ENCODE measurements around the gene INHBB.

INHBB gene

GRCh38 chr2:120354935-120355779 lies 9.2 kb downstream of the INHBB start:
- TF ChIP-seq CTCF (conservative IDR thresholded peaks at IDR 0.05; ENCODE audit: low read depth, low read length): no peak
- H3K4me3 ChIP-seq (ENCODE audit: low read depth, low read length): no peak overlapping the region
- DNase-seq (ENCODE audit: low read depth): no peak

DNA sequence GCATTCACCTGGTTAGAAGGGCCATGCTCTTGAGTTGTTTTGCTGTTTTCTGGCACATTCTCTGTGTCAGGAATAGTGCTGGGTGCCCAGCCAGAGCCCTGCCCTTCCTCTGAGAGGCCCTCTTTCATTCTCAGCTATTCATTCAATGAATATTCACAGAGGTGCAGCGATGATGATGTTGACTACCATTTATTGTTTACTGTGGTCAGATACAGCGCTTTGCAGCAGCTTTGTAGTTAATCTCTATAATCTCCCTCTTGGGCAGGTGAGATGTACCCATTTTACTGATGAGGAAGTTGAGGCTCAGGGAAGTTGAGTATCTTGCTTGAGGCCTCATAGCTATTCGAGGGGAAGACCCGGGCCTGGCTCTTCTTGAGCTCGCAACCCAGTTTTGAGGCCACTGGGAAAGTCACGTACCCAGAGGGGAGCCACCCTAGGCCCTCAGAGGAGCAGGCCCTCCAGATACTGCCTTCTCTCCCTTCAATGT lies 9.9 kb downstream of the INHBB start:
- no peak for TF ChIP-seq CTCF (conservative IDR thresholded peaks at IDR 0.05; ENCODE audit: low read depth, low read length)
- H3K4me3 ChIP-seq (ENCODE audit: low read depth, low read length): no peak overlapping the region
- no peak for DNase-seq (ENCODE audit: low read depth)

DNA sequence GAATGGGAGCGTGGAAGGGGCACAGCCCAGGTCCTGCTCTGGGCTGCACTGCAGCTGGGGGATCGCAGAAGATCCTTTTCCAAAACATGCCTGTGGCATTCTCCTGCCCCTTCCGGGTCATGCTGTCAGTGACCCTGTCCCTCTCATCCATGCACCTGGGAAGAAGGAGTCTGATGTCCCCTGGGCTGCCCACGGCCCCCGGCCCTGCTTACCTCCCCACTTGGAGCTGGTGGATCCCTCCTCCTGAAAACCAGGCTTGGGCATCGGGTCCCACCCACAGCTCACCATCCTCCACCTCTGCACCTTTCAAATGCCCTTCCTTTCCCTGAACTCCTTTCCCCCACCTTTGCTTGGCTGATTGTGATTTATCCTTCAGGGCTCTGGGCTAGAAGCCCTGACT lies 11.8 kb downstream of the INHBB start:
- no peak overlapping the region for H3K4me3 ChIP-seq (ENCODE audit: low read depth, low read length)
- no peak for TF ChIP-seq CTCF (conservative IDR thresholded peaks at IDR 0.05; ENCODE audit: low read depth, low read length)
- no peak for DNase-seq (ENCODE audit: low read depth)

DNA sequence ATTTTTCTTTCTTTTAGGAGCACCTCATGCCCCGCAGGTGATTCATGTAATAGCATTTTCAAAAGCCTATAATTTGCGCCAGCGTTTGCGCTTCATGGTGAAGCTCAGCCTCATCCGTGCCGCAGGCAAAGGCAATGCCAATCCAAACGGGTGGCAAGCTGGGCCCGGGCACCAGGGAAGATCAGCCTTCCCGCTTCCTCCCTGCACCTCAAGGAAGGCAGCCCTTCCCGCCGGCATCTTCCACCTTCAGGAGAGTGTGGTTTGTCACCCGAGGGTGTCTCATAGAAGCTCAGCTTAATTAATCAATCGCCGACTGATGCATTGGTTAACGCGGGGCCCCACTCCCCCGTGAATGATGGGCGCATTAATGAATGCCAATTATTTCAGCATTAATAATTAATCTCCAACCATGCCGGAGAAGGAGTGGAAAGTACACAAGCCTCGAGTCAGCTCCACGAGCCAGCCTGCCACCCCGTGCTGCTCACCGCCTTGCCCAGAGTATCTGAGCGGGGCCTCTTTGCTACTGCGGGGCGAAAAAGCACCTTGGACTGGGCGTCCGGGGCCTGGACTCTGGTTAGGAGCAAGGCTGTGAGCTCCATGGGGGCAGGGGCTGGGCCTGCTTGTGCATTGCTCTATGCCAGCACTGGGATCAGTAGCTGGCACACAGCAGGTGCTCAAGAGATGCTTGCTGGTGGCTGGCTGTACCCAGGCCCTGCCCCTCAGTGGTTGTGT lies 13.0 kb downstream of the INHBB start:
- no peak overlapping the region for H3K4me3 ChIP-seq (ENCODE audit: low read depth, low read length)
- no peak for TF ChIP-seq CTCF (conservative IDR thresholded peaks at IDR 0.05; ENCODE audit: low read depth, low read length)
- no peak for DNase-seq (ENCODE audit: low read depth)

GRCh38 chr2:120360307-120360855 lies 14.4 kb downstream of the INHBB start:
- no peak for TF ChIP-seq CTCF (conservative IDR thresholded peaks at IDR 0.05; ENCODE audit: low read depth, low read length)
- peak; percentile 47 for DNase-seq (ENCODE audit: low read depth)
- no peak overlapping the region for H3K4me3 ChIP-seq (ENCODE audit: low read depth, low read length)

DNA sequence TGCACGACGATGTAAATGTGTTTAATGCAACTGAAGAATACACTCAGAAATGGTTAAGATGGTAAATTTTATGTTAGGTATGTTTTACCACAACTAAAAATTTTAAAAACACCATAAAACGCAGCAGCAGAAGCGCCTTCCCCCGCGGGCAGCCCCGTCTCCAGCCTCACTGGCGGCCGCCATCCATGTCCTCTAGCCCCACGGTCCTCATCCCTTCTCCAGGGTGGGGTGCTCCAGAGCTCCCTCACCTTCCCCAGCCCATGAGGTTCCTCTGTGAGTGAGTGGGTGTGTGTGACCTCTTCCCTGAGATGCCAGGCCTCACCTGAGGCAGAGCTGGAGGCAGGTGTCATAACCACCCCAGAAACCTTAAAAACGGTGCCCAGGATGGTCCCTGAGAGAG lies 17.0 kb downstream of the INHBB start:
- no peak overlapping the region for H3K4me3 ChIP-seq (ENCODE audit: low read depth, low read length)
- no peak for DNase-seq (ENCODE audit: low read depth)
- TF ChIP-seq CTCF (conservative IDR thresholded peaks at IDR 0.05; ENCODE audit: low read depth, low read length): no peak

All from choroid plexus epithelial cell (primary cell).